Gastroesophageal sphincter (tissue), 3 donors: ENCODE data around the gene NSRP1.

ENCODE experiments used
- CTCF ChIP-seq, 4 experiments: fragments of 200-600 bp in 2 of 4; fragments of 450-650 bp in 2 of 4; sonication (generic) in 1 of 4; IDR thresholded peaks; one replicate each; pipeline ENCODE4 v1.5.1; 2017 to 2019; ENCODE audit warnings: antibody characterized with exemption in 4 of 4, mild to moderate bottlenecking in 2 of 4, moderate library complexity in 2 of 4
- EP300 ChIP-seq: sonication (generic); formaldehyde crosslinking; IDR thresholded peaks from one replicate; pipeline ENCODE4 v1.6.1; 2017; ENCODE audit warnings: antibody characterized with exemption, mild to moderate bottlenecking
- POLR2A ChIP-seq, 2 donors: fragments of 450-650 bp; IDR thresholded peaks; one replicate each; pipeline ENCODE4 v1.6.1; 2017; ENCODE audit warnings: antibody characterized with exemption in 2 of 2, mild to moderate bottlenecking in 2 of 2, moderate library complexity in 1 of 2

- TF ChIP-seq CTCF (IDR thresholded peaks at IDR 0.05) (no peak), POLR2A (IDR thresholded peaks at IDR 0.05) (no peak), EP300 (no peak)
Measured at GRCh38 chr17:30091121-30091670, 25.4 kb upstream of the NSRP1 start.
